A549 treated with ZK216348 at 1 μM for 4 hours (cell line): Measurements from ENCODE around the gene HNF1B. TPM values are rescaled to one million over a fixed set of nuclear protein-coding genes. Genes with fewer than 3 reads are reported as not detected.

Experiments used
- total RNA-seq: library from RNA; stranded (reverse); fragments of 200-300 nt; extraction: Qiagen RNA extraction; gene quantifications from 5 replicates; pipeline ENCODE4 v1.2.3, GENCODE V29; 2022; ENCODE audit warnings: low read depth

Gene HNF1B, protein sequence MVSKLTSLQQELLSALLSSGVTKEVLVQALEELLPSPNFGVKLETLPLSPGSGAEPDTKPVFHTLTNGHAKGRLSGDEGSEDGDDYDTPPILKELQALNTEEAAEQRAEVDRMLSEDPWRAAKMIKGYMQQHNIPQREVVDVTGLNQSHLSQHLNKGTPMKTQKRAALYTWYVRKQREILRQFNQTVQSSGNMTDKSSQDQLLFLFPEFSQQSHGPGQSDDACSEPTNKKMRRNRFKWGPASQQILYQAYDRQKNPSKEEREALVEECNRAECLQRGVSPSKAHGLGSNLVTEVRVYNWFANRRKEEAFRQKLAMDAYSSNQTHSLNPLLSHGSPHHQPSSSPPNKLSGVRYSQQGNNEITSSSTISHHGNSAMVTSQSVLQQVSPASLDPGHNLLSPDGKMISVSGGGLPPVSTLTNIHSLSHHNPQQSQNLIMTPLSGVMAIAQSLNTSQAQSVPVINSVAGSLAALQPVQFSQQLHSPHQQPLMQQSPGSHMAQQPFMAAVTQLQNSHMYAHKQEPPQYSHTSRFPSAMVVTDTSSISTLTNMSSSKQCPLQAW
- total RNA-seq = 17.9 to 24.3 TPM (median 22.8 TPM) in 5 replicates

DNA sequence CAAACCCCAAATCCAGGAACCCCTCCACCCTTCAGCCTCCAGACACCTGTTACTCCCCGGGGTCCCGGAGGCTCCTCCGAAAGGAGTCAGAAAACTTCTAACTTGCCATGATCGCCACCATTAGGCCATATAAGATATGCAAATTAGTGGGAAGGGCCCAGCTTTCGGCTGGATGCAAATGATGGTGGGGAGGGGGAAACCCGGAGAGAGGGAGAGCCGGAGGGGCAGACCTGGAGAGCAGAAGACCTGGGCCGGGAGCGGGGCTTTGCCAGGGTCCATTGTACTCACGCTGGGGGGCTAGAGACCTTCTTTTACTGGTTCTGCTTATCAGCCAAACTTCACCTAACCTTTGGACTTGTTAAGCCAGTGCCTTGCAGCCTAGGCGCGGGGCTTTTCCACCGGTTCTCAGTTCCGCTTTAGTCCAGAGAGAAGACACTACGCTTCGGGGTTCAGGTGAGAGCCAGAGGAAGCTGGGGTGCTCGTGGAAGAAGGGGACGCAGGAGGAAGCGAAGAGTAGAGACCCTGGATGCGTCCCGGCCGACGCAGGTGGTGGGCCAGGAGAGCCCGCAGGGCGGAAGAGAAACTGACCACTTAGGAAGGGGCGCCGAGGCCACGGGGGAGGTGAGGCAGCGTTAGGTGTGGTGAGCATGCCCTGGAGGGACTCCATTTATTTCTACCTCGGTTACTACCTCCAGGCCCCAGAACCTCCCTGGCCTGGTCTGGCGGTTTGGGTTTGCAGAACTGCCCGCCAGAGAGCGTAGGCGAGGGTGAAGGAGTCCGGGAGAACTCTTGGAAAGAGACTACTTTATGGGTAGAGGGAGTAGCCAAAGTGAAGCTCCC lies at the start of gene HNF1B:
Gene HNF1B (minus strand): TSS at position 99 of the 840 bp plus-strand sequence. CDS start 175 bp downstream, outside the sequence.

DNA sequence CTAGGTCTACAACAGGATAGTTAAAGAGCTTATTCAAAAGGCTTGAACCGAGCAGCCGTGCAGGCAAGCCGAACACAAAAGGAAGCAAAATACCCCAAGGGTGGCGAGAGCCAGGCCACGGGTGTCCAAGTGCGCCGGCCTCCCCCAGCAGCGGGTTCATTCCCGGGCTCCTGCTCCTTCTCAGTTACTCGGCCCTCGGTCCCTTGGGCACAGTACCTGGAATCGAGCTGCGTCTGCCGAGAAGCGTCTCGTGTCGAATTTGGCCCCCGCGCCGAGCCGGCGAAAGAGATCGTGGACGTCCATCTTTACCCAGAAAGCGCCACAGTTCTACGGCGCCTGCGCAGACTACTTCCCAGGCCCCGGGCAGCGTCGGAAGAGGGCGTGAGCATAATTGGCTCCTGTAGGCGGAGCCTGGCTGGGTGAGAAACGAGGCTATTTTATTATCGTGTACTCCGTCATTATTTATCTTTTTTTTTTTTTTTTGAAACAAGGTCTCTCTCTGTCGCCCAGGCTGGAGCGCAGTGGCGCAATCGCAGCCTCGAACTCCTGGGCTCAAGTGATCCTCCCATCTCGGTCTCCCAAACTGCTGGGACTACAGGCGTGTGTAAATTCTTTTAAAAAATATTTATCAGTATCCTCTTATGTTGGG lies 101.6 kb downstream of the HNF1B start, which contains the start of gene DDX52:
Gene DDX52 (minus strand): TSS at position 329 of the 649 bp plus-strand sequence. CDS start 26 bp downstream, at position 303.

Other genes starting within 250 kb of the HNF1B start
- 11.6 to 15.1 TPM (median 12.9 TPM) in 5 replicates for gene SYNRG, start 135.6 kb downstream of the HNF1B start, total RNA-seq
- gene DDX52, start 101.6 kb downstream of the HNF1B start, total RNA-seq = 24.5 to 30.1 TPM (median 28.5 TPM) in 5 replicates
- gene TBC1D3K, start 179.4 kb upstream of the HNF1B start, total RNA-seq = not detected in 5 replicates
- gene TBC1D3L, start 244.0 kb upstream of the HNF1B start, total RNA-seq = 8.1 to 16.1 TPM (median 12.7 TPM) in 5 replicates